ENCODE data around the gene FHIP2A. TPM values are rescaled to one million over a fixed set of nuclear protein-coding genes. Genes with fewer than 3 reads are reported as not detected.

FHIP2A gene
- total RNA-seq, 1 experiment from 2014 or later: 24.8 TPM

Other genes starting within 250 kb of the FHIP2A start
- 5.4 and 10.4 TPM in 2 replicates for gene ABLIM1, start 163.5 kb upstream of the FHIP2A start, total RNA-seq (2014; rRNA removed; shearing (Covaris generic))
- gene TRUB1, start 116.4 kb downstream of the FHIP2A start, total RNA-seq (2014; rRNA removed; shearing (Covaris generic)): 55.9 and 110 TPM in 2 replicates